Right atrium auricular region (tissue), 2 donors: ENCODE measurements around the gene LRRFIP1. TPM values are rescaled to one million over a fixed set of nuclear protein-coding genes. Genes with fewer than 3 reads are reported as not detected.

Source experiments
- DNase-seq: peaks from one replicate; pipeline ENCODE4 v3.0.0-alpha.2; 2019; ENCODE audit warnings: low spot score
- H3K27ac ChIP-seq, 2 donors: fragments of 200-600 bp; sonication (generic); 1 replicate in 1 of 2; 2 replicates in 1 of 2; pipeline ENCODE4 v1.5.1; 2016 to 2019
- H3K27me3 ChIP-seq, 2 donors: fragments of 200-600 bp; sonication (generic); one replicate each; pipeline versions ENCODE4 v1.5.1 to v1.6.0; 2017 to 2019
- H3K36me3 ChIP-seq: fragments of 200-600 bp; sonication (generic); one replicate; pipeline ENCODE4 v1.5.1; 2016
- H3K4me1 ChIP-seq, 2 donors: fragments of 200-600 bp; sonication (generic); one replicate each; pipeline versions ENCODE4 v1.5.1 to v1.6.0; 2017 to 2019
- H3K4me3 ChIP-seq, 2 donors: fragments of 200-600 bp; sonication (generic); 1 replicate in 1 of 2; 2 replicates in 1 of 2; pipeline ENCODE4 v1.5.1; 2017 to 2019; ENCODE audit warnings: mild to moderate bottlenecking in 1 of 2, moderate library complexity in 1 of 2
- H3K9me3 ChIP-seq, 2 donors: fragments of 200-600 bp; sonication (generic); one replicate each; pipeline ENCODE4 v1.5.1; 2019
- total RNA-seq, 2 donors: library from RNA; depleted of rRNA; stranded (reverse); fragments of >200 nt; gene quantifications; one replicate each; pipeline ENCODE4 v1.1.0, GENCODE V29; 2016
- TF ChIP-seq, protein P1 (sequence below), 2 donors: fragments of 200-600 bp; sonication (generic); IDR thresholded peaks; one replicate each; pipeline ENCODE4 v1.5.1; 2019; ENCODE audit warnings: antibody characterized with exemption in 2 of 2

Gene LRRFIP1
- total RNA-seq, 2 donors from 2014 or later: 71.2 to 88.5 TPM

- Histone ChIP-seq H3K9me3 (no peaks in the 10 kb centered on the region), H3K27me3 (no peaks in the 10 kb centered on the region), H3K27ac (peak overlapping the region; percentile 22 to 36), H3K4me3 (no peak overlapping the region), H3K4me1 (peaks cover 0 to 32% of the 10 kb centered on the region in 2 donors), H3K36me3 (no peaks in the 10 kb centered on the region)
- TF ChIP-seq, protein P1, sequence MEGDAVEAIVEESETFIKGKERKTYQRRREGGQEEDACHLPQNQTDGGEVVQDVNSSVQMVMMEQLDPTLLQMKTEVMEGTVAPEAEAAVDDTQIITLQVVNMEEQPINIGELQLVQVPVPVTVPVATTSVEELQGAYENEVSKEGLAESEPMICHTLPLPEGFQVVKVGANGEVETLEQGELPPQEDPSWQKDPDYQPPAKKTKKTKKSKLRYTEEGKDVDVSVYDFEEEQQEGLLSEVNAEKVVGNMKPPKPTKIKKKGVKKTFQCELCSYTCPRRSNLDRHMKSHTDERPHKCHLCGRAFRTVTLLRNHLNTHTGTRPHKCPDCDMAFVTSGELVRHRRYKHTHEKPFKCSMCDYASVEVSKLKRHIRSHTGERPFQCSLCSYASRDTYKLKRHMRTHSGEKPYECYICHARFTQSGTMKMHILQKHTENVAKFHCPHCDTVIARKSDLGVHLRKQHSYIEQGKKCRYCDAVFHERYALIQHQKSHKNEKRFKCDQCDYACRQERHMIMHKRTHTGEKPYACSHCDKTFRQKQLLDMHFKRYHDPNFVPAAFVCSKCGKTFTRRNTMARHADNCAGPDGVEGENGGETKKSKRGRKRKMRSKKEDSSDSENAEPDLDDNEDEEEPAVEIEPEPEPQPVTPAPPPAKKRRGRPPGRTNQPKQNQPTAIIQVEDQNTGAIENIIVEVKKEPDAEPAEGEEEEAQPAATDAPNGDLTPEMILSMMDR (IDR thresholded peaks at IDR 0.05): no peak
- no peak for DNase-seq
These were observed 30.7 kb upstream of the LRRFIP1 start for GRCh38 chr2:237596520-237597195.

DNA sequence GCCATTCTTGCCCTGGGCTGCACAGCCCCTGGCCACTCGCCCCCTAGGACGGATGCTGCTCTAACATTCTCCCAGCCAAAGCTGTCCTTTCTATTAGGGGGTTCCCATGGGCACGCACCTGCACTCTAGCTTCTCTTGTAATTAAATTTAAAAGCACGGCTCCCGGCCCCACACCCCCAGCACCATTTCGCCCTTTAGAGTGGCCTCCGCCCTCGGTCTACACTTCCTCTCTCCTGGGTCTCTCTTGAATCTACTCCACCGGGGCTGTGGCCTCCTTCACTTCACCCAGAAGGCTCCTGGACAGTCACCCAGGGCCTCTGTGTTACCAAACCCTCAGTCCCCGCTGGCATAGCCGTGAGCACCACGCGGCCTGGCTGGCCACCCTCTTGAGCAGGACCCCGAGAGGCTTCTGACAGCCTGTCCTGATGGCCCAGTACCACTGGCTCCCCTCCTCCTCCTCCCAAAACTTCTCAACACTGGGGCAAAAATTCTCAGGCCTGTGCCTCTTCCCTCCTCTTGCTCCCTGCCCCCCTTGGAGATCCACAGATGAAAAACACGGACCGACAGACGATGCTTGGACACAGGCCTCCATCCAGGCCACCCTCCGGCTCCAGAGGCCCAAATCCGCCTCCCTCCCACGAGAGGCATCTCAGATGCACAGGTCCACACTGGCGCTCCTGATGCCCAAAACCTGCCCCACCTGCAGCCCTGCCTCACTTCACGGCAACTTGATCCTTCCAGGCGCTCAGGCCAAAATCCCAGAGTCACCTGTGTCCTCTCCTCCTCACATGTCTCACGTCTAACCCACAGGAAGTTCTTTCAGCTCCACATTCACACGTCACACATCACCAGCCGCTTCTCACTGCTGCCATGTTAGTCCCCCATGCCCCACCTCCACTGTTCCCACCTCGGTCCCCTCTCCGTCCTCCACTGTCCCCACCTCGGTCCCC is 29.9 kb upstream of the LRRFIP1 start:
- DNase-seq: no peak
- H3K4me3 ChIP-seq: no peak overlapping the region
- TF ChIP-seq, protein P1 (IDR thresholded peaks at IDR 0.05): no peak
- H3K4me1 ChIP-seq: peaks cover 0 to 38% of the 10 kb centered on the region in 2 donors
- H3K27me3 ChIP-seq: no peaks in the 10 kb centered on the region
- H3K27ac ChIP-seq: peak overlapping the region in 1 of 2 donors; percentile 36
- H3K36me3 ChIP-seq: no peaks in the 10 kb centered on the region
- H3K9me3 ChIP-seq: no peaks in the 10 kb centered on the region

GRCh38 chr2:237598468-237599208 is 28.7 kb upstream of the LRRFIP1 start:
- H3K27me3 ChIP-seq: no peaks in the 10 kb centered on the region

GRCh38 chr2:237599465-237600110 is 27.8 kb upstream of the LRRFIP1 start:
- H3K4me3 ChIP-seq: peak overlapping the region in 1 of 2 donors; percentile 23
- H3K9me3 ChIP-seq: no peaks in the 10 kb centered on the region
- H3K36me3 ChIP-seq: no peaks in the 10 kb centered on the region
- TF ChIP-seq, protein P1 (IDR thresholded peaks at IDR 0.05): no peak
- no peak for DNase-seq
- H3K4me1 ChIP-seq: peaks cover 0 to 45% of the 10 kb centered on the region in 2 donors
- no peaks in the 10 kb centered on the region for H3K27me3 ChIP-seq
- H3K27ac ChIP-seq: peak overlapping the region; percentile 81 to 89

More at GRCh38 chr2:237598468-237599208, 28.7 kb upstream of the LRRFIP1 start:
- TF ChIP-seq, protein P1 (IDR thresholded peaks at IDR 0.05): no peak
- peak overlapping the region; percentile 81 to 89 for H3K27ac ChIP-seq
- no peak for DNase-seq
- H3K9me3 ChIP-seq: no peaks in the 10 kb centered on the region
- H3K4me1 ChIP-seq: peaks cover 0 to 43% of the 10 kb centered on the region in 2 donors
- H3K4me3 ChIP-seq: no peak overlapping the region
- H3K36me3 ChIP-seq: no peaks in the 10 kb centered on the region

GRCh38 chr2:237600205-237600846 is 27.1 kb upstream of the LRRFIP1 start:
- no peaks in the 10 kb centered on the region for H3K36me3 ChIP-seq
- H3K27me3 ChIP-seq: no peaks in the 10 kb centered on the region
- TF ChIP-seq, protein P1 (IDR thresholded peaks at IDR 0.05): peak in 1 of 2 donors; percentile 64
- H3K4me1 ChIP-seq: peaks cover 0 to 38% of the 10 kb centered on the region in 2 donors
- DNase-seq: peak; percentile 86
- no peaks in the 10 kb centered on the region for H3K9me3 ChIP-seq
- H3K27ac ChIP-seq: peak overlapping the region; percentile 81 to 89
- peak overlapping the region in 1 of 2 donors; percentile 23 for H3K4me3 ChIP-seq
